HG03439 (cell line): ENCODE measurements around the gene GALK2.
"Not testable (repeated sequence)": the region's sequence is repeated elsewhere in the genome, so short reads cannot be mapped to it uniquely, and the experiment has no call there.

Source experiments
- ATAC-seq: cut with Tn5 transposase; IDR thresholded peaks from one replicate; pipeline ENCODE4 v1.9.1; 2021; ENCODE audit warnings: mild to moderate bottlenecking, moderate library complexity; ENCODE audit not compliant: unreplicated experiment

The GALK2 gene

GRCh38 chr15:49215768-49216739, 46.0 kb downstream of the GALK2 start:
- ATAC-seq, result peak; percentile 95

GRCh38 chr15:49223536-49224274, 53.7 kb downstream of the GALK2 start:
- no peak for ATAC-seq

- no peak for ATAC-seq
Observed at GRCh38 chr15:49225572-49226281, 55.7 kb downstream of the GALK2 start.

GRCh38 chr15:49227602-49228001, 57.6 kb downstream of the GALK2 start:
- ATAC-seq, result no peak

GRCh38 chr15:49229922-49230321, 59.9 kb downstream of the GALK2 start:
- no peak for ATAC-seq

GRCh38 chr15:49232236-49232806, 62.3 kb downstream of the GALK2 start:
- no peak for ATAC-seq

- ATAC-seq, result peak; percentile 74
Observed at GRCh38 chr15:49235446-49236124, 65.5 kb downstream of the GALK2 start.

GRCh38 chr15:49236869-49237268, 66.8 kb downstream of the GALK2 start:
- ATAC-seq, result no peak

GRCh38 chr15:49238342-49238741, 68.3 kb downstream of the GALK2 start:
- no peak for ATAC-seq

GRCh38 chr15:49239105-49239504, 69.1 kb downstream of the GALK2 start:
- ATAC-seq, result no peak

GRCh38 chr15:49242820-49243219, 72.8 kb downstream of the GALK2 start:
- no peak for ATAC-seq

- ATAC-seq, result no peak
Observed at GRCh38 chr15:49247556-49248110, 77.6 kb downstream of the GALK2 start.

- no peak for ATAC-seq
Observed at GRCh38 chr15:49248291-49248690, 78.2 kb downstream of the GALK2 start.

- ATAC-seq, result no peak
Observed at GRCh38 chr15:49255966-49256759, 86.1 kb downstream of the GALK2 start.

GRCh38 chr15:49265117-49265516, 95.1 kb downstream of the GALK2 start:
- not testable (repeated sequence) for ATAC-seq

GRCh38 chr15:49265911-49266310, 95.9 kb downstream of the GALK2 start:
- ATAC-seq, result no peak

GRCh38 chr15:49270541-49271421, 100.7 kb downstream of the GALK2 start:
- no peak for ATAC-seq

- no peak for ATAC-seq
Observed at GRCh38 chr15:49273734-49274318, 103.8 kb downstream of the GALK2 start.
